Retinal pigment epithelial cell (primary cell): ENCODE measurements around the gene RAD9A.

Experiments used
- DNase-seq: peaks from one replicate; pipeline ENCODE4 v3.0.0-alpha.2; 2010; ENCODE audit warnings: low read depth
- H3K4me3 ChIP-seq: 2 replicates; pipeline ENCODE4 v1.5.1; 2011; ENCODE audit warnings: mild to moderate bottlenecking, low read length, control low read depth, moderate library complexity
- CTCF ChIP-seq: conservative IDR thresholded peaks from 2 replicates; pipeline ENCODE4 v1.5.1; 2011; ENCODE audit warnings: low read depth, low read length, control low read depth, inconsistent platforms

Gene RAD9A

GRCh38 chr11:67349457-67349856, 42.3 kb upstream of the RAD9A start:
- no peak overlapping the region for H3K4me3 ChIP-seq
- no peak for DNase-seq
- no peak for TF ChIP-seq CTCF

- no peak overlapping the region for H3K4me3 ChIP-seq
- TF ChIP-seq CTCF = no peak
- no peak for DNase-seq
Measured at GRCh38 chr11:67349928-67350465, 41.8 kb upstream of the RAD9A start.

GRCh38 chr11:67351275-67352005, 40.3 kb upstream of the RAD9A start:
- no peak overlapping the region for H3K4me3 ChIP-seq
- peak; percentile 95 for TF ChIP-seq CTCF
- DNase-seq = no peak

GRCh38 chr11:67352546-67353316, 39.1 kb upstream of the RAD9A start:
- peak overlapping the region; percentile 83 for H3K4me3 ChIP-seq
- DNase-seq = no peak
- no peak for TF ChIP-seq CTCF

- H3K4me3 ChIP-seq = peak within 1 kb of the TSS; percentile 83
- DNase-seq = peak; percentile 73
- no peak for TF ChIP-seq CTCF
Measured at GRCh38 chr11:67353317-67354074, 38.3 kb upstream of the RAD9A start, which contains the start of gene POLD4. TSS of gene POLD4 (minus strand) at chr11:67353546. CDS start at chr11:67353399, 147 bp downstream.

- TF ChIP-seq CTCF = peak; percentile 2
- peak; percentile 76 for DNase-seq
- H3K4me3 ChIP-seq = peak overlapping the region; percentile 83
Measured at GRCh38 chr11:67354075-67355022, 37.4 kb upstream of the RAD9A start.
